ENCODE measurements around the gene PPP1R12C.

DNA sequence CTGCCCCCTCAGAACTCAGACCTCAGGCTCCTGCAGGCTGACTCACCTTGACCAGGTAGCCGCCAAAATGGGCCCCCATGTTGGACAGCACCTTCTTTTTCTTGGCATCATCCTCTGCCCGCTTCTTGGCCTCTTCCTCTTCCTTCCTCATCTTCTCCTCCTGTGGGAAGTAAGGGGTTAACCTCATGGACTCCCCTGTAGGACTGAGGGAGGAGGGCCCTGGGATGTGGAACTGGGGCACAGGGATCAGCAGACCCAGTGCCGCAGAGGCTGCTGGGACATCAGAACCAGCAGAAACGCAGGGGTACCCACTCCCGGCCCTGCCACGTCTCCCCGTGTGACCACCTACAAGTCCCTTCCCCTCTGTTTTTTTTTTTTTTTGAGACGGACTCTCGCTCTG lies 20.5 kb upstream of the PPP1R12C start:
- TF ChIP-seq, protein P1, sequence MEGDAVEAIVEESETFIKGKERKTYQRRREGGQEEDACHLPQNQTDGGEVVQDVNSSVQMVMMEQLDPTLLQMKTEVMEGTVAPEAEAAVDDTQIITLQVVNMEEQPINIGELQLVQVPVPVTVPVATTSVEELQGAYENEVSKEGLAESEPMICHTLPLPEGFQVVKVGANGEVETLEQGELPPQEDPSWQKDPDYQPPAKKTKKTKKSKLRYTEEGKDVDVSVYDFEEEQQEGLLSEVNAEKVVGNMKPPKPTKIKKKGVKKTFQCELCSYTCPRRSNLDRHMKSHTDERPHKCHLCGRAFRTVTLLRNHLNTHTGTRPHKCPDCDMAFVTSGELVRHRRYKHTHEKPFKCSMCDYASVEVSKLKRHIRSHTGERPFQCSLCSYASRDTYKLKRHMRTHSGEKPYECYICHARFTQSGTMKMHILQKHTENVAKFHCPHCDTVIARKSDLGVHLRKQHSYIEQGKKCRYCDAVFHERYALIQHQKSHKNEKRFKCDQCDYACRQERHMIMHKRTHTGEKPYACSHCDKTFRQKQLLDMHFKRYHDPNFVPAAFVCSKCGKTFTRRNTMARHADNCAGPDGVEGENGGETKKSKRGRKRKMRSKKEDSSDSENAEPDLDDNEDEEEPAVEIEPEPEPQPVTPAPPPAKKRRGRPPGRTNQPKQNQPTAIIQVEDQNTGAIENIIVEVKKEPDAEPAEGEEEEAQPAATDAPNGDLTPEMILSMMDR (IDR thresholded peaks at IDR 0.05) = no peak
- no peak for TF ChIP-seq POLR2A (IDR thresholded peaks at IDR 0.05)

Measured in body of pancreas (tissue), 4 donors.